Panc1 (cell line): ENCODE measurements around the gene PLEKHA7. TPM values are rescaled to one million over a fixed set of nuclear protein-coding genes. Genes with fewer than 3 reads are reported as not detected.
"Not testable (repeated sequence)": the region's sequence is repeated elsewhere in the genome, so short reads cannot be mapped to it uniquely, and the experiment has no call there.

Experiments used
- ATAC-seq: fragments of 200-7000 bp; cut with Tn5 transposase; 2 replicates; pipeline ENCODE4 v1.9.1; 2020; ENCODE audit warnings: mild to moderate bottlenecking, moderate library complexity
- BruUV-seq: library from RNA; stranded (reverse); fragments of 400-500 nt; replicated peaks from 2 replicates; lab custom pipeline; 2021; lab: Mats Ljungman, UMichigan
- CTCF ChIA-PET: fragments of 300-600 bp; sonication (Branson Sonifier 250); formaldehyde crosslinking; loops from one replicate; lab custom pipeline; 2022; ENCODE audit warnings: antibody characterized with exemption; lab: Charles Lee
- POLR2A ChIA-PET: fragments of 300-600 bp; sonication (Branson Sonifier 250); formaldehyde crosslinking; loops from one replicate; lab custom pipeline; 2022; ENCODE audit warnings: antibody characterized with exemption; lab: Charles Lee
- DNase-seq: peaks from one replicate; pipeline ENCODE4 v3.0.0-alpha.2; 2010; ENCODE audit warnings: low read depth, low spot score
- H3K27ac ChIP-seq: 2 replicates; pipeline ENCODE4 v1.5.1; 2011; ENCODE audit warnings: mild to moderate bottlenecking, low read length, inconsistent platforms
- H3K27me3 ChIP-seq: fragments of 200-500 bp; sonication (Bioruptor generic); 2 replicates; pipeline ENCODE4 v1.6.0; 2014; ENCODE audit warnings: low read length, inconsistent platforms; ENCODE audit not compliant: control insufficient read depth, insufficient read depth
- H3K36me3 ChIP-seq: fragments of 200-500 bp; sonication (Bioruptor generic); 2 replicates; pipeline ENCODE4 v1.5.1; 2014; ENCODE audit warnings: inconsistent platforms, mild to moderate bottlenecking, low read length, moderate library complexity; ENCODE audit not compliant: control insufficient read depth, insufficient read depth
- H3K4me1 ChIP-seq: 2 replicates; pipeline ENCODE4 v1.5.1; 2011; ENCODE audit warnings: inconsistent platforms, mild to moderate bottlenecking, low read length, moderate library complexity; ENCODE audit not compliant: control insufficient read depth, insufficient read depth
- H3K4me3 ChIP-seq, 2 experiments: 2 replicates each; pipeline ENCODE4 v1.5.1; 2011 to 2012; ENCODE audit warnings: low read depth in 2 of 2, low read length in 2 of 2, mild to moderate bottlenecking in 2 of 2, inconsistent platforms in 1 of 2, moderate library complexity in 1 of 2
- H3K9me3 ChIP-seq: fragments of 200-500 bp; sonication (Bioruptor generic); 2 replicates; pipeline ENCODE4 v1.5.1; 2014; ENCODE audit warnings: low read depth, mild to moderate bottlenecking, inconsistent platforms, low read length, moderate library complexity; ENCODE audit not compliant: control insufficient read depth, insufficient read depth
- CTCF ChIP-seq: fragments of 450-650 bp; IDR thresholded peaks from 2 replicates; pipeline ENCODE4 v1.5.1; 2017; ENCODE audit warnings: mild to moderate bottlenecking
- POLR2AphosphoS5 ChIP-seq: IDR thresholded peaks from 2 replicates; pipeline ENCODE4 v1.6.1; 2012; ENCODE audit warnings: mild to moderate bottlenecking, low read depth, low read length, moderate library complexity
- REST ChIP-seq, 2 experiments: IDR thresholded peaks; 2 replicates each; pipeline ENCODE4 v1.6.1; 2011 to 2012; ENCODE audit warnings: low read depth in 2 of 2, control low read depth in 1 of 2, low read length in 1 of 2, mild to moderate bottlenecking in 1 of 2, moderate library complexity in 1 of 2; ENCODE audit not compliant: insufficient read depth in 1 of 2
- SIN3A ChIP-seq: IDR thresholded peaks from 2 replicates; pipeline ENCODE4 v1.6.1; 2012; ENCODE audit warnings: low read depth, mild to moderate bottlenecking, low read length, moderate library complexity, borderline replicate concordance; ENCODE audit not compliant: insufficient read depth
- TCF7L2 ChIP-seq: IDR thresholded peaks from 2 replicates; pipeline ENCODE4 v1.6.1; 2011; ENCODE audit warnings: mild to moderate bottlenecking, low read depth, low read length, inconsistent platforms
- in situ Hi-C: cut with HindIII; loops from 2 replicates; pipeline ENCODE4 v1.10.0; 2016; ENCODE audit warnings: low sequenced_read_pairs, low pct_unique_long_range_greater_than_20kb
- intact Hi-C: fragments of 100-400 bp; cut with micrococcal nuclease; formaldehyde crosslinking; loops from one replicate; pipeline ENCODE4 v1.10.0; 2022; ENCODE audit not compliant: unreplicated experiment
- total RNA-seq: library from RNA; stranded (reverse); gene quantifications from one replicate; pipeline ENCODE4 v1.2.1, GENCODE V29; 2021; ENCODE audit not compliant: unreplicated experiment

PLEKHA7 gene
- total RNA-seq, 1 experiment from 2014 or later = 11.6 TPM

- in situ Hi-C loops = no loop called here
- intact Hi-C loops = no loop called here
- H3K27me3 ChIP-seq = peaks cover 5% of the 10 kb centered on the region
- no peaks in the 10 kb centered on the region for H3K36me3 ChIP-seq
- no peak for ATAC-seq
- DNase-seq = no peak
- POLR2A ChIA-PET = no interaction called here
- no peaks in the 10 kb centered on the region; the same call in 1 of the 2 replicates for H3K4me1 ChIP-seq
- H3K27ac ChIP-seq = no peak overlapping the region
- H3K4me3 ChIP-seq = no peak overlapping the region
- H3K9me3 ChIP-seq = no peaks in the 10 kb centered on the region
- CTCF ChIA-PET = no interaction called here
- TF ChIP-seq SIN3A (no peak), POLR2AphosphoS5 (no peak), REST (IDR thresholded peaks at IDR 0.05; ENCODE audit: insufficient read depth in 1 of 2, low read depth in 2 of 2, low read length in 1 of 2) (no peak), TCF7L2 (no peak), CTCF (no peak)
- BruUV-seq = no TSS peak
These were observed 32.5 kb upstream of the PLEKHA7 start for GRCh38 chr11:17046690-17047089.

- Histone ChIP-seq H3K4me1 (no peaks in the 10 kb centered on the region), H3K27ac (no peak overlapping the region), H3K36me3 (no peaks in the 10 kb centered on the region), H3K9me3 (no peaks in the 10 kb centered on the region), H3K4me3 (no peak overlapping the region), H3K27me3 (peaks cover 8% of the 10 kb centered on the region)
- ATAC-seq = no peak
- BruUV-seq = no TSS peak
- TF ChIP-seq CTCF (0 out of 2 replicates have a peak, but pooled peaks have one; percentile 12), POLR2AphosphoS5 (no peak)
- in situ Hi-C loops = no loop called here
- intact Hi-C loops = no loop called here
- DNase-seq = no peak
- ChIA-PET CTCF (no interaction called here), POLR2A (no interaction called here)
These were observed 22.7 kb upstream of the PLEKHA7 start for GRCh38 chr11:17036666-17037658.

- ATAC-seq, CTCF ChIA-PET, H3K27me3 ChIP-seq, H3K4me1 ChIP-seq, in situ Hi-C loops, H3K9me3 ChIP-seq, POLR2A ChIA-PET, H3K27ac ChIP-seq, H3K36me3 ChIP-seq, DNase-seq, H3K4me3 ChIP-seq, intact Hi-C loops, BruUV-seq: not testable (repeated sequence)
These were observed 19.8 kb upstream of the PLEKHA7 start for GRCh38 chr11:17034027-17034426.
